Gastroesophageal sphincter (tissue), 4 donors: Measurements from ENCODE around the gene APOL5. TPM values are rescaled to one million over a fixed set of nuclear protein-coding genes. Genes with fewer than 3 reads are reported as not detected.

Experiments used
- ATAC-seq: fragments of 150-250 bp; one replicate; pipeline ENCODE4 v1.9.1; 2016; ENCODE audit warnings: mild to moderate bottlenecking, moderate library complexity
- H3K27ac ChIP-seq, 4 donors: fragments of 200-600 bp; sonication (generic) in 3 of 4; 1 replicate in 3 of 4; 2 replicates in 1 of 4; pipeline ENCODE4 v1.5.1; 2016 to 2019
- H3K27me3 ChIP-seq: fragments of 200-600 bp; sonication (generic); one replicate; pipeline ENCODE4 v1.5.1; 2019
- H3K36me3 ChIP-seq, 2 donors: fragments of 200-600 bp; sonication (generic); one replicate each; pipeline ENCODE4 v1.5.1; 2019; ENCODE audit warnings: control low read depth in 1 of 2
- H3K4me1 ChIP-seq, 3 donors: fragments of 200-600 bp; sonication (generic); 1 replicate in 2 of 3; 2 replicates in 1 of 3; pipeline ENCODE4 v1.5.1; 2016 to 2019; ENCODE audit warnings: control low read depth in 2 of 3
- H3K4me3 ChIP-seq, 2 donors: fragments of 200-600 bp; sonication (generic); one replicate each; pipeline ENCODE4 v1.5.1; 2019; ENCODE audit warnings: mild to moderate bottlenecking in 1 of 2, moderate library complexity in 1 of 2
- H3K9me3 ChIP-seq, 3 donors: fragments of 200-600 bp; sonication (generic); one replicate each; pipeline ENCODE4 v1.5.1; 2017 to 2019; ENCODE audit warnings: control low read depth in 2 of 3
- CTCF ChIP-seq, 4 experiments: fragments of 200-600 bp in 2 of 4; fragments of 450-650 bp in 2 of 4; sonication (generic) in 1 of 4; IDR thresholded peaks; one replicate each; pipeline ENCODE4 v1.5.1; 2017 to 2019; ENCODE audit warnings: antibody characterized with exemption in 4 of 4, mild to moderate bottlenecking in 2 of 4, moderate library complexity in 2 of 4
- EP300 ChIP-seq: sonication (generic); formaldehyde crosslinking; IDR thresholded peaks from one replicate; pipeline ENCODE4 v1.6.1; 2017; ENCODE audit warnings: antibody characterized with exemption, mild to moderate bottlenecking
- POLR2A ChIP-seq, 2 donors: fragments of 450-650 bp; IDR thresholded peaks; one replicate each; pipeline ENCODE4 v1.6.1; 2017; ENCODE audit warnings: antibody characterized with exemption in 2 of 2, mild to moderate bottlenecking in 2 of 2, moderate library complexity in 1 of 2
- POLR2AphosphoS5 ChIP-seq: sonication (generic); formaldehyde crosslinking; IDR thresholded peaks from one replicate; pipeline ENCODE4 v1.6.1; 2017; ENCODE audit warnings: antibody characterized with exemption
- WGBS, 2 donors: methylation state at CpG; one replicate each; pipeline ENCODE4 v1.1.5; 2018; ENCODE audit warnings: low coverage in 1 of 2; 5-methylcytosine and 5-hydroxymethylcytosine counted together
- total RNA-seq, 4 donors: library from RNA; depleted of rRNA; stranded (reverse); fragments of >200 nt; gene quantifications; one replicate each; pipeline ENCODE4 v1.1.0, GENCODE V29; 2016

Gene APOL5
- total RNA-seq, 4 donors from 2014 or later: not detected

- TF ChIP-seq CTCF (IDR thresholded peaks at IDR 0.05): no peak
- TF ChIP-seq POLR2AphosphoS5: no peak
- TF ChIP-seq POLR2A (IDR thresholded peaks at IDR 0.05): no peak
- no peak for TF ChIP-seq EP300
- 51 to 69% methylated on average over 3 of the region's 3 CpGs for WGBS, 2 donors
- H3K27ac ChIP-seq: no peak overlapping the region
- no peaks in the 10 kb centered on the region for H3K27me3 ChIP-seq
- peaks cover 0 to 70% of the 10 kb centered on the region in 2 donors for H3K36me3 ChIP-seq
- H3K9me3 ChIP-seq: no peaks in the 10 kb centered on the region
- no peak overlapping the region for H3K4me3 ChIP-seq
- H3K4me1 ChIP-seq: peaks cover 0 to 42% (median 0%) of the 10 kb centered on the region in 3 donors
- no peak for ATAC-seq
These were observed 22.3 kb downstream of the APOL5 start for GRCh38 chr22:35739931-35740380.

DNA sequence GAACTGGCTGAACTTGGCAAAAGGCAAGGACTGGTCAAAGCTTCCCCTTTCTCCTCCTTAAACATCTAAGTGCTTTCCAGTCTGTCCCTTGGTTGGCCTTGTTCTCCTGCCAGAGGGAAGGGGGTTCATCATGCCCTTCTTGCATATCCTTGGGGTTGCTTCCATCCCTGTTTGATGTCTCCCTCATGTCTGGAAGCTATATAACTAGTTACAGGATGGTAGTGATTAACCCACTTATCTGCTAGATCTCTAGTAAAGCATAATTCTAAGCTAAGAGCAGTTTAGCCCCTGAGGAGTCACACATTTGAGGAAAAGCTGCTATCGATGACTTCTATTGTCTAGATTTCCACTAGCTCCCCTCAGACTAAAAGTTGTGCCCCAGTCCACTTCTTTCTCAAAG is 22.9 kb downstream of the APOL5 start:
- no peaks in the 10 kb centered on the region for H3K27me3 ChIP-seq
- no peaks in the 10 kb centered on the region for H3K9me3 ChIP-seq
- 100% methylated on average over 1 of the region's 1 CpG; no CpG with 5 or more reads in 1 of the 2 donors for WGBS, 2 donors
- no peak for TF ChIP-seq CTCF (IDR thresholded peaks at IDR 0.05)
- no peak for TF ChIP-seq POLR2AphosphoS5
- no peak for TF ChIP-seq POLR2A (IDR thresholded peaks at IDR 0.05)
- no peak for TF ChIP-seq EP300
- H3K36me3 ChIP-seq: peaks cover 0 to 76% of the 10 kb centered on the region in 2 donors
- H3K4me3 ChIP-seq: no peak overlapping the region
- peaks cover 0 to 42% (median 0%) of the 10 kb centered on the region in 3 donors for H3K4me1 ChIP-seq
- peak overlapping the region in 1 of 4 donors; percentile 3 for H3K27ac ChIP-seq
- ATAC-seq: no peak

DNA sequence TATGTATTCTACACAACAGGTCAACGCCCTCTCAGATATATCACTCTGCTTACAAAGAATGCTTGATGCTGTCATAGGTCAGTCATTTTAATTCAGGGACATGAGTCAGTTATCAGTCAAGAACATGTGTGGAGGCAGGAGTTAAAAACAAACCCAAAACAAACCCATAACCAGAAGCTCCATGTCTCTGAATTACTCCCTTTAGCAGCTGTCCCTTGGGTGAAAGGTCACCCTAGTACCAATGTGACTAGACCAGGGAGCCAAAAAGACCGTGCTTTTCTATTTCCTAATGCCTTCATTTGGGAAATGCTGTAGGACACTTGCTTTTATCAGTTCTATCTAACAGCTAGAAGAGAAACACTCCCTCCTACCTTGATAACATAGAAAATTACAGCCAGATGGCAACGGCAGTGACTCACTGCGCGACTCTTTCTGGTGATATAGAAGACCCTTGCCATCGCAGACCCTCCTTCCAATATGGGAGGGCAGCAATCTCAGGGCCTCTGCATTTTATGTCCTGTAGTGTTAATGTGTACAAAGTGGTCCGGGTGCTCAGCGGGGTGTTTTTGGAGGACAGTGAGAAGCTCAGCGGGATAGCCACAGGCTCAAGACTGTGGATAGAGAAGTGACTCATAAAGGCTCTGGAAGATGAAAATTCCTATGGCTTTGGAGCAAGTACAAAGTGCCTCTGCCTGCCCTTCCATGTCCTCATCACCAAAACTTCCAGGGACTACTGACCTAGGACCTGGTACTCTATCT is 24.8 kb downstream of the APOL5 start:
- H3K27me3 ChIP-seq: no peaks in the 10 kb centered on the region
- WGBS, 2 donors: 72 to 89% methylated on average over 3 to 7 of the region's 9 CpGs
- H3K36me3 ChIP-seq: peaks cover 0 to 81% of the 10 kb centered on the region in 2 donors
- peak overlapping the region in 2 of 4 donors; percentile 26 to 46 for H3K27ac ChIP-seq
- no peak for TF ChIP-seq POLR2A (IDR thresholded peaks at IDR 0.05)
- TF ChIP-seq CTCF (IDR thresholded peaks at IDR 0.05): no peak
- TF ChIP-seq POLR2AphosphoS5: no peak
- no peak for TF ChIP-seq EP300
- H3K9me3 ChIP-seq: no peaks in the 10 kb centered on the region
- ATAC-seq: peak; percentile 42
- H3K4me3 ChIP-seq: no peak overlapping the region
- peaks cover 0 to 60% (median 7%) of the 10 kb centered on the region in 3 donors for H3K4me1 ChIP-seq

- WGBS, 2 donors: 35 to 49% methylated on average over 6 of the region's 6 CpGs
These were observed 25.7 kb downstream of the APOL5 start for GRCh38 chr22:35743326-35743860.

DNA sequence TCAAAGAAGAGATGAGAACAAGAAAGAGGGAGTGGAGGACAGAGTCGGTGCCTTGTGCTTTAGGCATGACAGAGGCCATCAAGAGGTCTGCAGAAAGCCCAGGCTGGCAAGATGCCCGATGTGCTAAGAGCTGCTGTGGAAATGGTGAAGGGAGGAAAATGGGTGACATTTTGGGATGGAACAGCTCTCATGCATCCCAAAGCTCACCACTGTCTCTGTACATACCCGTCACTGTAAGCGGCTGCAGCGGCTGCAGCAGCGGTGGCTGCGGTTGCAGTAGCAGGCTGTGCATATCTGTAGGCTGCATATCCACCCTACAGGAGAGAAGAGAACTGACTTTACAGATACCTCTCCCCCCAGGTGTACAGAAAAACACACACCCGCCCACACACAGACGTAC is 28.6 kb downstream of the APOL5 start:
- Histone ChIP-seq H3K36me3 (peaks cover 0 to 57% of the 10 kb centered on the region in 2 donors), H3K27me3 (no peaks in the 10 kb centered on the region), H3K27ac (no peak overlapping the region), H3K4me1 (peaks cover 0 to 55% (median 11%) of the 10 kb centered on the region in 3 donors), H3K4me3 (no peak overlapping the region), H3K9me3 (no peaks in the 10 kb centered on the region)
- 77 to 82% methylated on average over 4 to 9 of the region's 9 CpGs for WGBS, 2 donors
- TF ChIP-seq EP300 (no peak), POLR2AphosphoS5 (no peak)
- ATAC-seq: no peak

More at GRCh38 chr22:35743326-35743860, 25.7 kb downstream of the APOL5 start:
- Histone ChIP-seq H3K27ac (peak overlapping the region in 2 of 4 donors; percentile 9 to 46), H3K4me3 (no peak overlapping the region), H3K4me1 (peaks cover 0 to 69% (median 11%) of the 10 kb centered on the region in 3 donors), H3K27me3 (no peaks in the 10 kb centered on the region), H3K36me3 (peaks cover 0 to 72% of the 10 kb centered on the region in 2 donors), H3K9me3 (no peaks in the 10 kb centered on the region)
- ATAC-seq: no peak
- TF ChIP-seq POLR2AphosphoS5: no peak
